Peyer's patch (tissue), 4 donors: ENCODE data around the gene ZBTB7C. TPM values are rescaled to one million over a fixed set of nuclear protein-coding genes. Genes with fewer than 3 reads are reported as not detected.

ENCODE experiments used
- DNase-seq, 3 donors: peaks; one replicate each; pipeline ENCODE4 v3.0.0-alpha.2; 2017 to 2019
- H3K27ac ChIP-seq, 4 donors: fragments of 200-600 bp; sonication (generic); one replicate each; pipeline ENCODE4 v1.5.1; 2016 to 2019
- H3K27me3 ChIP-seq, 2 donors: fragments of 200-600 bp; sonication (generic); one replicate each; pipeline ENCODE4 v1.5.1; 2019
- H3K36me3 ChIP-seq, 3 donors: fragments of 200-600 bp; sonication (generic); one replicate each; pipeline ENCODE4 v1.5.1; 2016 to 2019
- H3K4me1 ChIP-seq, 4 donors: fragments of 200-600 bp; sonication (generic); one replicate each; pipeline ENCODE4 v1.5.1; 2016 to 2019
- H3K4me3 ChIP-seq, 4 donors: fragments of 200-600 bp; sonication (generic); 1 replicate in 3 of 4; 2 replicates in 1 of 4; pipeline ENCODE4 v1.5.1; 2016 to 2019; ENCODE audit warnings: mild to moderate bottlenecking in 1 of 4
- H3K9me3 ChIP-seq, 4 donors: fragments of 200-600 bp; sonication (generic); one replicate each; pipeline ENCODE4 v1.5.1; 2016 to 2019; ENCODE audit warnings: mild to moderate bottlenecking in 1 of 4
- POLR2A ChIP-seq, 2 donors: fragments of 450-650 bp; IDR thresholded peaks; one replicate each; pipeline ENCODE4 v1.5.1; 2017; ENCODE audit warnings: antibody characterized with exemption in 2 of 2, mild to moderate bottlenecking in 2 of 2, moderate library complexity in 2 of 2
- total RNA-seq, 4 donors: library from RNA; depleted of rRNA; stranded (reverse); fragments of >200 nt; gene quantifications; one replicate each; pipeline ENCODE4 v1.1.0, GENCODE V29; 2016
- TF ChIP-seq, protein P1 (sequence below), 6 experiments: fragments of 450-650 bp in 4 of 6; fragments of 200-600 bp in 2 of 6; sonication (generic) in 1 of 6; IDR thresholded peaks; one replicate each; pipeline ENCODE4 v1.5.1; 2017 to 2019; ENCODE audit warnings: antibody characterized with exemption in 6 of 6, mild to moderate bottlenecking in 3 of 6, moderate library complexity in 1 of 6

Gene ZBTB7C
- total RNA-seq, 4 donors from 2014 or later: 10.5 to 15.7 (median 14.2) TPM

DNA sequence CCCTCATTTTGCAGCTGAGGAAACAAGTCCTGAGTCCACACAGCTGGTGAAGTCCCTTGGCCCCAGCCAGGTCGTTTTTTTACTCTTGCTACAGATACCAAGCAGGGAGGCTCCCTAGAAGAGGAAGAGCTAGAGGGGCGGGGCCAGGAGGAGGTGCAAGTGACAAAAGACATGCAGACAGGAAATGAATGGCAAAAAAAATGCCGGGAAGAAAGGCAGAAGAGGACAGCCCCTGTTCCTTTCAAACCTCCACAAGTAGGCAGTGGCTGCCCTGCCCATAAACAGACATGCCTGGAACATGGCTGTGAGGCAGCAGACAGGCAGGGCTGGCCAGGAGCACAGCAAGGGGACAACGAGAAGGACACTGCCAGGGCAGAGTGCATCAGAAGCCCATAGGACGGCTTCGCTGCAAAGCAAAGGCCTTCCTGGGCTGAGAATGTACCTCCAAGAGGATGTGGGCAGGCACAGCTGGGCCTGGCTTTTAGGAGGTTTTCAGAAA, 108.7 kb downstream of the ZBTB7C start:
- TF ChIP-seq POLR2A (IDR thresholded peaks at IDR 0.05): no peak
- TF ChIP-seq, protein P1, sequence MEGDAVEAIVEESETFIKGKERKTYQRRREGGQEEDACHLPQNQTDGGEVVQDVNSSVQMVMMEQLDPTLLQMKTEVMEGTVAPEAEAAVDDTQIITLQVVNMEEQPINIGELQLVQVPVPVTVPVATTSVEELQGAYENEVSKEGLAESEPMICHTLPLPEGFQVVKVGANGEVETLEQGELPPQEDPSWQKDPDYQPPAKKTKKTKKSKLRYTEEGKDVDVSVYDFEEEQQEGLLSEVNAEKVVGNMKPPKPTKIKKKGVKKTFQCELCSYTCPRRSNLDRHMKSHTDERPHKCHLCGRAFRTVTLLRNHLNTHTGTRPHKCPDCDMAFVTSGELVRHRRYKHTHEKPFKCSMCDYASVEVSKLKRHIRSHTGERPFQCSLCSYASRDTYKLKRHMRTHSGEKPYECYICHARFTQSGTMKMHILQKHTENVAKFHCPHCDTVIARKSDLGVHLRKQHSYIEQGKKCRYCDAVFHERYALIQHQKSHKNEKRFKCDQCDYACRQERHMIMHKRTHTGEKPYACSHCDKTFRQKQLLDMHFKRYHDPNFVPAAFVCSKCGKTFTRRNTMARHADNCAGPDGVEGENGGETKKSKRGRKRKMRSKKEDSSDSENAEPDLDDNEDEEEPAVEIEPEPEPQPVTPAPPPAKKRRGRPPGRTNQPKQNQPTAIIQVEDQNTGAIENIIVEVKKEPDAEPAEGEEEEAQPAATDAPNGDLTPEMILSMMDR (IDR thresholded peaks at IDR 0.05): no peak
- Histone ChIP-seq H3K27me3 (no peaks in the 10 kb centered on the region), H3K4me1 (peaks cover 0 to 7% (median 0%) of the 10 kb centered on the region in 4 donors), H3K9me3 (no peaks in the 10 kb centered on the region), H3K4me3 (no peak overlapping the region), H3K27ac (no peak overlapping the region), H3K36me3 (no peaks in the 10 kb centered on the region)
- no peak for DNase-seq

DNA sequence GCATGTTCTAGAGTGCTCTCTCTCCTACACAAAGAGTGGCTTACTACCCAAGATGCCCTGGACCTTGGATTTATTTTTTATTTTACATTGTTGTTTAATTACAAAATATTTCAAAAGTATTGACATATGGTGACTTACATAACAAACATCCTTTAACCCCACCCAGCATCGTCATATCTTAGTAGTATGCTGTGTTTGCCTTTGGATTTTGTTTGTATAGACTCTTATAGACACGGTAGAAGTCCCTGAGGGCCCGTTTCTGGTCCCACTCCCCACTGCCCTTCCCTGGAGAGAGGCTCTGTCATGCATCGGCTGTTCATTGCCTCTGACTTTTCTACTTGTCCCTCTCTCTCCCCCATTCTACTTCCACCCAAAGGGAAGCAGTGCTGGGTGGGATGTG, 112.0 kb downstream of the ZBTB7C start:
- peaks cover 0 to 7% (median 0%) of the 10 kb centered on the region in 4 donors for H3K4me1 ChIP-seq
- no peak for DNase-seq

DNA sequence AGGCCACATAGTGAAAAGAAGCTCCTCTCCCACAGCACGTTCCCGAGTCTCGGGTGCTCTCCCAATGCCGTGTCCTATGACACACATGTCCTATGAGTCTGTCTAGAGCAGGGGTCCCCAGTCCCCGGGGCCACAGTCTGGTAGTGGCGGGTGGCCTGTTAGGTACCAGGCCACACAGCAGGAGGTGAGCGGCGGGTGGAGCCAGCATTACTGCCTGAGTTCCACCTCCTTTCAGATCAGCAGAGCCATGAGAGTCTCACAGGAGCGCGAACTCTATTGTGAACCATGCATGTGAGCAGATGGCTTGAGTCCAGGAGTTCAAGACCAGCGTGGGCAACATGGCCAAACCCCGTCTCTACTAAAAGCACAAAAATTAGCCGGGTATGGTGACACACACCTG, 112.6 kb downstream of the ZBTB7C start:
- Histone ChIP-seq H3K4me1 (peaks cover 0 to 7% (median 0%) of the 10 kb centered on the region in 4 donors), H3K27me3 (no peaks in the 10 kb centered on the region), H3K36me3 (no peaks in the 10 kb centered on the region), H3K9me3 (no peaks in the 10 kb centered on the region), H3K4me3 (no peak overlapping the region), H3K27ac (no peak overlapping the region)
- no peak for DNase-seq
- TF ChIP-seq, protein P1 (IDR thresholded peaks at IDR 0.05): no peak
- no peak for TF ChIP-seq POLR2A (IDR thresholded peaks at IDR 0.05)

More for the DNA sequence above, 112.0 kb downstream of the ZBTB7C start:
- Histone ChIP-seq H3K27me3 (no peaks in the 10 kb centered on the region), H3K9me3 (no peaks in the 10 kb centered on the region), H3K4me3 (no peak overlapping the region), H3K36me3 (no peaks in the 10 kb centered on the region), H3K27ac (no peak overlapping the region)
- no peak for TF ChIP-seq POLR2A (IDR thresholded peaks at IDR 0.05)
- TF ChIP-seq, protein P1 (IDR thresholded peaks at IDR 0.05): no peak

DNA sequence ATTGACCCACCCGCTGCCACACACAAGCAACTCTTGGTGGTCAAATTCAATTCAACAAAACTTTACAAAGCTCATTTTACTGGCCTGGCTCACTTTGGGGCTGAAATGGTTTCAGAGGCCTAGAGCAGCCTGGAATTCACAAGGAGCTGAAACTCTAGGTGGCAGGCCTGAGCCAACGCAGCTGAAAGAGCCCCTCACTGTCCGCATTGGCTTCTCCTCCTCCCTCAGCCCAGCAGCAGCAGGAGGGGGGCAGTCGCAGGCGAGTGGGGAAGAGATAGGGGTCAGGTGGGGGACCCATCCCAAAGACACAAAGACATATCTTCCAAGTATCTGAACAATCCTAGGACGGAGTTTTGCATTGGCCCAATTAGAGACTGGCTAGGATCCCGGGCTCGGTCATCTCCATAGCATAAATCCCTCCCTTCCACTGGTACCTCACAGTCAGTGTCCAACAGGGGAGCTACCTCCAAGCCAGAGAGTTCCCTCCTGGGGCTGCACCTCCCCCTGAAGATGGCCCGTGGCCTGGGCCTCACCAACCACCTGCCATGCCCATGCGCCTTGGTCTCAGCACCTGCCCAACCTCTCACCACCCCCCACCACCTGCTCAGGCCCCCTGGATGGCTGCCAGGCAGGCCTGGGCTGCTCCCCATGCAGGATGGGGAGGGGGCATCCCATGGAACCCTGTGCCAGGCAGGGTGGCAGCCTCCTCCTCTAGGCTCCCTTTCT, 113.4 kb downstream of the ZBTB7C start:
- Histone ChIP-seq H3K4me1 (peaks cover 0 to 7% (median 0%) of the 10 kb centered on the region in 4 donors), H3K27me3 (no peaks in the 10 kb centered on the region), H3K4me3 (no peak overlapping the region), H3K36me3 (no peaks in the 10 kb centered on the region), H3K27ac (no peak overlapping the region), H3K9me3 (no peaks in the 10 kb centered on the region)
- no peak for DNase-seq
- TF ChIP-seq, protein P1 (IDR thresholded peaks at IDR 0.05): no peak
- no peak for TF ChIP-seq POLR2A (IDR thresholded peaks at IDR 0.05)

DNA sequence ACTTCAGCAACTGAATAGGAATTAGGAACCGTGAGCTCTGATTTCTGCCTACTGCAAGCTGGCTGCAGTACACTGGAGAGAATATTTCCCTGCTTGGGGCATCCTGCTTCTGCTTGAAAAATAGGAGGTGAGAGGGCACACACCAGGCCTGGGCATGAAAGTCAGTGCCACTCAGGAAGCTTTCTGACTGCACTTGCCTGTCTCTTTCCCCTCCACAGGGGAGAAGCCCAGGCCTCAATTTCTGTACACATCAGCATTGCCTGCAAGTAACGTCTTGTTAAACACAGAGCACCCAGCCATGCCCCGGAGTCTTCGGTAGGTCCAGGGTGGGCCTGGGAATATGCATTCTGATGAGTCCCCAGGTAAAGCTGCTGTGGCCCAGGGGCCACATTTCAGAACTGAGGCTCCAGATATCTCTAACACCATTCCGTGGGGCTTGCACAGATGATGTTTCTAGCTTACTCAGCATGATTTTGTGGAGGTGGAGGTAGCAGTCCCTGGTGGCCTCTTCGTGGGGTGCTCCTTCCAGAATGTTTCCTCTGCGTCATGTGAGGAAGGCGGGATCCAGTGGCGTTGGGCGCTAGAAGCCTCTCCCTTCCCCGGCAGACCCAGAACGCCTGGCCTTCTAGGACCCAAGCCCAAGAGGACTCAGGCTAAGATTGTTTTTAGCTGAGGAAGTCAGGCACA, 114.1 kb downstream of the ZBTB7C start:
- Histone ChIP-seq H3K36me3 (no peaks in the 10 kb centered on the region), H3K27ac (no peak overlapping the region), H3K4me3 (no peak overlapping the region), H3K27me3 (no peaks in the 10 kb centered on the region), H3K9me3 (no peaks in the 10 kb centered on the region), H3K4me1 (no peaks in the 10 kb centered on the region)
- no peak for TF ChIP-seq POLR2A (IDR thresholded peaks at IDR 0.05)
- no peak for DNase-seq
